PC-3 (cell line): ENCODE measurements around the gene AJUBA. TPM values are rescaled to one million over a fixed set of nuclear protein-coding genes. Genes with fewer than 3 reads are reported as not detected.

Experiments
- ATAC-seq: fragments of 200-7000 bp; cut with Tn5 transposase; 2 replicates; pipeline ENCODE4 v1.9.1; 2020; ENCODE audit warnings: mild to moderate bottlenecking, moderate library complexity
- BruUV-seq: library from RNA; stranded (reverse); fragments of 400-500 nt; replicated peaks from 2 replicates; lab custom pipeline; 2021; lab: Mats Ljungman, UMichigan
- CTCF ChIA-PET: fragments of 300-600 bp; sonication (Branson Sonifier 250); formaldehyde crosslinking; loops from one replicate; lab custom pipeline; 2022; ENCODE audit warnings: antibody characterized with exemption; lab: Charles Lee
- POLR2A ChIA-PET: fragments of 300-600 bp; sonication (Branson Sonifier 250); formaldehyde crosslinking; loops from one replicate; lab custom pipeline; 2022; ENCODE audit warnings: antibody characterized with exemption; ENCODE audit not compliant: unreplicated experiment; lab: Charles Lee
- DNase-seq: peaks from one replicate; pipeline ENCODE4 v3.0.0-alpha.2; 2015
- H2AFZ ChIP-seq: fragments of 300-600 bp; sonication (generic); 2 replicates; pipeline ENCODE4 v1.6.0; 2016; ENCODE audit warnings: antibody characterized with exemption, low read length
- H3F3A ChIP-seq: fragments of 300-600 bp; sonication (generic); one replicate; pipeline ENCODE4 v1.6.0; 2017; ENCODE audit warnings: antibody characterized with exemption, low read length, control low read depth, mild to moderate bottlenecking; ENCODE audit not compliant: unreplicated experiment
- H3K27ac ChIP-seq: fragments of 300-600 bp; sonication (generic); 2 replicates; pipeline ENCODE4 v1.5.1; 2016; ENCODE audit warnings: mild to moderate bottlenecking, low read length
- H3K27me3 ChIP-seq: fragments of 300-600 bp; sonication (generic); 2 replicates; pipeline ENCODE4 v1.6.1; 2016; ENCODE audit warnings: low read length, mixed read lengths
- H3K36me3 ChIP-seq: fragments of 300-600 bp; sonication (generic); 2 replicates; pipeline ENCODE4 v1.6.1; 2016; ENCODE audit warnings: low read depth, mixed run types, low read length, mixed read lengths
- H3K4me1 ChIP-seq: fragments of 300-600 bp; sonication (generic); 2 replicates; pipeline ENCODE4 v1.5.1; 2016; ENCODE audit warnings: low read length; ENCODE audit not compliant: insufficient read depth
- H3K4me2 ChIP-seq: fragments of 300-600 bp; sonication (generic); 2 replicates; pipeline ENCODE4 v1.6.0; 2016; ENCODE audit warnings: low read length
- H3K4me3 ChIP-seq: fragments of 300-600 bp; sonication (generic); 2 replicates; pipeline ENCODE4 v1.5.1; 2016; ENCODE audit warnings: mild to moderate bottlenecking, low read length, mixed read lengths
- H3K79me2 ChIP-seq: fragments of 300-600 bp; sonication (generic); 2 replicates; pipeline ENCODE4 v1.6.1; 2017; ENCODE audit warnings: low read length, mixed read lengths
- H3K9ac ChIP-seq: fragments of 300-600 bp; sonication (generic); 2 replicates; pipeline ENCODE4 v1.6.0; 2016; ENCODE audit warnings: mild to moderate bottlenecking, low read length
- H3K9me2 ChIP-seq: fragments of 300-600 bp; sonication (generic); replicated peaks from 2 replicates; pipeline ENCODE4 v1.6.1; 2016; ENCODE audit warnings: mixed run types, low read length, mixed read lengths
- H3K9me3 ChIP-seq: fragments of 300-600 bp; sonication (generic); 2 replicates; pipeline ENCODE4 v1.6.1; 2016; ENCODE audit warnings: low read length, mixed read lengths
- H4K20me1 ChIP-seq: fragments of 300-600 bp; sonication (generic); 2 replicates; pipeline ENCODE4 v1.6.1; 2016; ENCODE audit warnings: low read length, mixed read lengths
- CTCF ChIP-seq: fragments of 300-600 bp; sonication (generic); conservative IDR thresholded peaks from 2 replicates; pipeline ENCODE4 v1.5.1; 2017; ENCODE audit warnings: antibody characterized with exemption, low read depth, mild to moderate bottlenecking, low read length
- EZH2 ChIP-seq: fragments of 300-600 bp; sonication (generic); IDR thresholded peaks from one replicate; pipeline ENCODE4 v1.6.1; 2017; ENCODE audit warnings: antibody characterized with exemption, mild to moderate bottlenecking, low read length; ENCODE audit not compliant: unreplicated experiment
- EZH2phosphoT487 ChIP-seq: fragments of 300-600 bp; sonication (generic); IDR thresholded peaks from 2 replicates; pipeline ENCODE4 v1.6.1; 2018; ENCODE audit warnings: mild to moderate bottlenecking, antibody characterized with exemption, low read length, borderline replicate concordance
- intact Hi-C: fragments of 100-400 bp; cut with micrococcal nuclease; formaldehyde crosslinking; loops from 2 replicates; pipeline ENCODE4 v1.9.0; 2023
- total RNA-seq: library from RNA; depleted of rRNA; stranded (reverse); fragments of >200 nt; gene quantifications from 2 replicates; pipeline ENCODE4 v1.2.3, GENCODE V29; 2014

AJUBA gene
- total RNA-seq, 1 experiment from 2014 or later = 81.1 TPM

GRCh38 chr14:23013054-23013748 lies 30.9 kb upstream of the AJUBA start:
- H3K79me2 ChIP-seq = peaks cover 4% of the 10 kb centered on the region; the same call in 1 of the 2 replicates
- CTCF ChIA-PET = interaction anchor here (0.9 kb wide), 1 partner anchor 27 kb away, joined by 3 read pairs; no protein-coding TSS in a partner anchor
- POLR2A ChIA-PET = no interaction called here
- ATAC-seq (no peak), DNase-seq (no peak)
- no TSS peak for BruUV-seq
- no peak overlapping the region for H2AFZ ChIP-seq
- no peaks in the 10 kb centered on the region for H3K9me3 ChIP-seq
- no peak overlapping the region for H3K4me3 ChIP-seq
- no peak overlapping the region for H3K27ac ChIP-seq
- H3K9ac ChIP-seq = no peak overlapping the region
- H4K20me1 ChIP-seq = no peaks in the 10 kb centered on the region
- intact Hi-C loops = no loop called here
- H3K27me3 ChIP-seq = no peaks in the 10 kb centered on the region
- H3K4me1 ChIP-seq = peaks cover 17% of the 10 kb centered on the region
- no peaks in the 10 kb centered on the region for H3K36me3 ChIP-seq
- no peak for TF ChIP-seq EZH2
- TF ChIP-seq EZH2phosphoT487 = no peak
- TF ChIP-seq CTCF = no peak
- H3F3A ChIP-seq = no peaks in the 10 kb centered on the region
- H3K4me2 ChIP-seq = no peak overlapping the region
- no peaks in the 10 kb centered on the region for H3K9me2 ChIP-seq

- ATAC-seq = peak; percentile 34
- Histone ChIP-seq H3K4me1 (peaks cover 39% of the 10 kb centered on the region), H3K4me2 (peak within 1 kb of the TSS; percentile 80), H2AFZ (peak within 1 kb of the TSS; percentile 90), H3K9ac (peak within 1 kb of the TSS; percentile 65), H3K79me2 (peaks cover 4% of the 10 kb centered on the region; the same call in 1 of the 2 replicates), H3K9me2 (no peaks in the 10 kb centered on the region), H3K4me3 (peak within 1 kb of the TSS; percentile 67), H4K20me1 (no peaks in the 10 kb centered on the region), H3K36me3 (no peaks in the 10 kb centered on the region), H3K27ac (peak within 1 kb of the TSS; percentile 44), H3F3A (peaks cover 7% of the 10 kb centered on the region), H3K27me3 (no peaks in the 10 kb centered on the region), H3K9me3 (no peaks in the 10 kb centered on the region)
- ChIA-PET CTCF (interaction anchor here (0.6 kb wide), 1 partner anchor 85 kb away, joined by 6 read pairs; the partner anchor contains the start of genes ACIN1 and C14orf119), POLR2A (interaction anchor here (0.6 kb wide), 1 partner anchor 33 kb away, joined by 5 read pairs; no protein-coding TSS in a partner anchor)
- BruUV-seq = no TSS peak
- no peak for TF ChIP-seq CTCF
- no peak for TF ChIP-seq EZH2
- no peak for TF ChIP-seq EZH2phosphoT487
- DNase-seq = peak; percentile 71
- intact Hi-C loops = no loop called here
Observed at GRCh38 chr14:23009939-23010726, 27.8 kb upstream of the AJUBA start, which contains the start of gene C14orf93. Gene C14orf93 (minus strand): TSS chr14:23010143. CDS start chr14:22999023, 11,120 bp downstream.
